ENCODE results near the gene ECM1. TPM values are rescaled to one million over a fixed set of nuclear protein-coding genes. Genes with fewer than 3 reads are reported as not detected.

The ECM1 gene
- polyA plus RNA-seq, 12 donors, result 2.9 to 26.5 (median 4.4) TPM; not detected in 1

GRCh38 chr1:150511985-150512660, 4.2 kb downstream of the ECM1 start:
- DNase-seq, result no peak

GRCh38 chr1:150512846-150513245, 4.9 kb downstream of the ECM1 start:
- no peak for DNase-seq

GRCh38 chr1:150513351-150513791, 5.5 kb downstream of the ECM1 start:
- DNase-seq, result no peak

- no peak for DNase-seq
These were observed 6.4 kb downstream of the ECM1 start for GRCh38 chr1:150514260-150514659.

- DNase-seq, result no peak
These were observed 7.0 kb downstream of the ECM1 start for GRCh38 chr1:150514913-150515327.

- DNase-seq, result peak; percentile 94
These were observed 7.6 kb downstream of the ECM1 start, which contains the start of gene FALEC for GRCh38 chr1:150515328-150516049. Gene FALEC (plus strand): TSS chr1:150515752.

- DNase-seq, result no peak
These were observed 8.2 kb downstream of the ECM1 start for GRCh38 chr1:150516050-150516591.

- DNase-seq, result no peak
These were observed 8.7 kb downstream of the ECM1 start for GRCh38 chr1:150516616-150517015.

- no peak for DNase-seq
These were observed 13.5 kb downstream of the ECM1 start for GRCh38 chr1:150521196-150521968.

- DNase-seq, result no peak
These were observed 17.4 kb downstream of the ECM1 start for GRCh38 chr1:150525348-150525747.

- DNase-seq, result no peak
These were observed 20.3 kb downstream of the ECM1 start for GRCh38 chr1:150528196-150528595.

GRCh38 chr1:150529017-150529416, 21.1 kb downstream of the ECM1 start:
- DNase-seq, result no peak

- no peak for DNase-seq
These were observed 22.7 kb downstream of the ECM1 start for GRCh38 chr1:150530491-150531159.

GRCh38 chr1:150532860-150533259, 25.0 kb downstream of the ECM1 start:
- DNase-seq, result no peak

- DNase-seq, result no peak
These were observed 26.1 kb downstream of the ECM1 start for GRCh38 chr1:150534002-150534401.

GRCh38 chr1:150535511-150536287, 27.8 kb downstream of the ECM1 start:
- DNase-seq, result no peak

GRCh38 chr1:150536836-150537731, 29.2 kb downstream of the ECM1 start:
- no peak for DNase-seq

- DNase-seq, result no peak
These were observed 30.1 kb downstream of the ECM1 start for GRCh38 chr1:150537732-150538684.

Measured in muscle of arm (tissue), 12 donors.